LNCaP clone FGC (cell line): ENCODE data around the gene MXRA8.
"Not testable (repeated sequence)": the region's sequence is repeated elsewhere in the genome, so short reads cannot be mapped to it uniquely, and the experiment has no call there.

Experiments used
- DNase-seq: peaks from one replicate; pipeline ENCODE4 v3.0.0-alpha.2; 2011; ENCODE audit warnings: low read depth
- H3K4me3 ChIP-seq: 2 replicates; pipeline ENCODE4 v1.5.1; 2011; ENCODE audit warnings: mild to moderate bottlenecking, low read depth, low read length, control low read depth
- TF ChIP-seq, protein P1 (sequence below): IDR thresholded peaks from 2 replicates; pipeline ENCODE4 v1.5.1; 2012; ENCODE audit warnings: mild to moderate bottlenecking; ENCODE audit not compliant: control insufficient read depth, insufficient read depth; ENCODE audit errors: extremely low read depth

Gene MXRA8, protein sequence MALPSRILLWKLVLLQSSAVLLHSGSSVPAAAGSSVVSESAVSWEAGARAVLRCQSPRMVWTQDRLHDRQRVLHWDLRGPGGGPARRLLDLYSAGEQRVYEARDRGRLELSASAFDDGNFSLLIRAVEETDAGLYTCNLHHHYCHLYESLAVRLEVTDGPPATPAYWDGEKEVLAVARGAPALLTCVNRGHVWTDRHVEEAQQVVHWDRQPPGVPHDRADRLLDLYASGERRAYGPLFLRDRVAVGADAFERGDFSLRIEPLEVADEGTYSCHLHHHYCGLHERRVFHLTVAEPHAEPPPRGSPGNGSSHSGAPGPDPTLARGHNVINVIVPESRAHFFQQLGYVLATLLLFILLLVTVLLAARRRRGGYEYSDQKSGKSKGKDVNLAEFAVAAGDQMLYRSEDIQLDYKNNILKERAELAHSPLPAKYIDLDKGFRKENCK

DNA sequence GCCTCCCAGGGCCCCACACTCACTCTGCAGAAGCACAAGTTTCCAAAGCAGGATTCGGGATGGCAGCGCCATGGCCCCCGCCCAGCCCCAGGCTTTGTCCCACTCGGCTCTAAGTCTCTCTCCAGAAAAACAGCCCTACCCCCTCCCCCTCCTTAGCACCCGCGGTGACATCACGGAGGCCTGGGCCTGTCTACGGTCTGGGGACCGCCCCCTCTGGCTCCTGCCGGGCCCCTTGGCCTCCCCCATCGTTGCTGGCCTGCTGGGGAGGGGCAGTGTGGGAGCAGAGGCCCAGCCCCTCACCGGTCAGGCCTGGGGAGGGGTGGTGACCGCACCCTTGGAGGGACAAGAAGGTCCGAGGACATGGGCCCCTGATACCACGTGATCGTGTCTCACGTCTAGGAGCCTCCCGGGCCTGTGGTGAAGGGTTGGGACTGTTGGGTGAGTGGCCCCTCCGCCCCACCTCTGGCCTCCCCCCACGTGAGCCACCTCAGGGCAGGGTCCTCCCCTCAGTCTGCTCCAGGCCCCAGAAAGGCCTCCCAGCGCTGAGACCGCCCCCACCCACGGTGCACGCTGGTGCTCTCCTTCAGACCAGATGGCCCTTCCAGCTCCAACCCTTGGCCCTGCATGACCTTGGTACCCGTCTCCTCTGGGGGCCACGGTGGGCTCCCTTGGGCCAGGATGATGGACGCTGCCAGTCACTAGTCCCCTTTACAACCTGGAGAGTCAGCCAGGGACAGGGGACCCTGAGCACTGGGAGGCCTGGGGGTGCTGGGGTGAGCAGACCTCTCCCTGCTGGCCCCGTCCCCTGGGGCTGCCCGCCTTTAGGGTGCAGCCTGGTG is at the start of gene MXRA8:
Gene MXRA8 (minus strand): TSS at position 123 of the 839 bp plus-strand sequence. CDS start 51 bp downstream, at position 72.
- no peak for DNase-seq
- H3K4me3 ChIP-seq: no peak within 1 kb of the TSS
- TF ChIP-seq, protein P1, sequence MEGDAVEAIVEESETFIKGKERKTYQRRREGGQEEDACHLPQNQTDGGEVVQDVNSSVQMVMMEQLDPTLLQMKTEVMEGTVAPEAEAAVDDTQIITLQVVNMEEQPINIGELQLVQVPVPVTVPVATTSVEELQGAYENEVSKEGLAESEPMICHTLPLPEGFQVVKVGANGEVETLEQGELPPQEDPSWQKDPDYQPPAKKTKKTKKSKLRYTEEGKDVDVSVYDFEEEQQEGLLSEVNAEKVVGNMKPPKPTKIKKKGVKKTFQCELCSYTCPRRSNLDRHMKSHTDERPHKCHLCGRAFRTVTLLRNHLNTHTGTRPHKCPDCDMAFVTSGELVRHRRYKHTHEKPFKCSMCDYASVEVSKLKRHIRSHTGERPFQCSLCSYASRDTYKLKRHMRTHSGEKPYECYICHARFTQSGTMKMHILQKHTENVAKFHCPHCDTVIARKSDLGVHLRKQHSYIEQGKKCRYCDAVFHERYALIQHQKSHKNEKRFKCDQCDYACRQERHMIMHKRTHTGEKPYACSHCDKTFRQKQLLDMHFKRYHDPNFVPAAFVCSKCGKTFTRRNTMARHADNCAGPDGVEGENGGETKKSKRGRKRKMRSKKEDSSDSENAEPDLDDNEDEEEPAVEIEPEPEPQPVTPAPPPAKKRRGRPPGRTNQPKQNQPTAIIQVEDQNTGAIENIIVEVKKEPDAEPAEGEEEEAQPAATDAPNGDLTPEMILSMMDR: no peak

DNA sequence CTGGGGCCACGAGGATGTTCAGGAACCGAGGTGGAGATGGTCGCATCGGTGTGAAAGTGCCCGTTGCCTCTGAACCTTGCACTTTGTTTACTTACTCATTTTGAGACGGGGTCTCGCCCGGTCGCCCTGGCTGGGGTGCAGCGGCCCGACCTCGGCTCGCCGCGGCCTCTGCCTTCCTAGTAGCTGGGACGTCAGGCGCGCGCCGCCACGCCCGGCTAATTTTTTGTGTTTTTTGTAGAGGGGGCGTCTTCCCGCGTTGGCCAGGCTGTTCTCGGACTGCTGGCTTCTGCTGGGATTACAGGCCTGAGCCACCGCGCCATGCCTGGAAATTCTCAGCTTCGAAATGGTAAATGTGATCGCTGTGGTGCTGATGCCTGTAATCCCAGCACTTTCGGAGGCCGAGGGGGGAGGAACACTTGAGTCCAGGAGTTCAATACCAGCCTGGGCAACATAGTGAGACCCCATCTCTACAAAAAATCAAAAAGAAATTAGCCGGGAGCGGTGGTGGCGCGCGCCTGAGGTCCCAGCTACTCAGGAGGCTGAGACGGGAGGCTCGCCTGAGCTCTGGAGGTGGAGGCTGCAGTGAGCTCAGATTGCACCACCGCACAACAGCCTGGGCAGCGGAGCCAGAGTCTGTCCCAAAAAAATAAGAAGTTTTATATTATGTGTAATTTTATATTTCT is 49.4 kb upstream of the MXRA8 start:
- TF ChIP-seq, protein P1: no peak
- H3K4me3 ChIP-seq: peak overlapping the region; percentile 98
- no peak for DNase-seq

DNA sequence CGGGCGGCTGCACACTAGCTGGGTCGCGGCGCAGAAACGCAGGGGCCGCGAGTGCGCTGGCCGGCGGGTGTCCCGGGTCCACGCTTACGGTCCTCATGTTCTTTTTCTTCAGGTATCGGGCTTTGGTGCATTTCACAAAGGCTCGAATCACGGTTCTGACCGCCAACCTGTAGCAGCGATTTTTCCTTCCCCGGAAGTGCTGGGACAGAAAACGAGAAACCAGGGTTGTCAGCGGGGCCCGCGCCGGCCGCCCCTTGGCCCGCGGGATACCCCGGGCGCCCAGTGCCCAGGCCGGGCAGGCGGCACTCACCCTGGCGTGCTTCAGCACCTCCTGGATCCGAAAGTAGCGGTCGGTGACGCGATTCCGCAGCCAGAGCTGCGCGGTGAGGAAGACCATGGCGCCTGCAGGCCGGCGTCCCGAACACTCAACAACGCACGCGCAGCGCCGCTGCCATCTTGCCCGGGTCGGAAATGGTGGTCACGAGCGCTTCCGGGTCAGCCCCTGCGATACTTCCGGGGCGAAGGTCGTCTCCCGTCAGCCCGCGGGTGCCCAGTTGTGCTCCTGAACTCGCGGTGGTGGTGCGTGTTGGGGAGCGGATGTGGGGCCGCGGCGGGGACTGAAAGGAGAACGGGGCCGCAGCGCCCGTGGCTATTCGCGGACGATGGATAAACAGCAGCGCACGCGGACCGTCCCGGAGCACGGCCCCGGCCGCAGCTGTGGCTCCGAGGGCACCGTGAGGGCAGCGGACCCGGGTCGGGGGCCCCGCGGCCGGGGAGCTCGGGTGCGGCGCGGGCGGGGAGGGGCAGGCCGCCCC is 48.7 kb upstream of the MXRA8 start, which contains the start of gene MRPL20:
Gene MRPL20 (minus strand): TSS at position 473 of the 815 bp plus-strand sequence. CDS start 76 bp downstream, at position 397.
- peak; percentile 64 for DNase-seq
- TF ChIP-seq, protein P1: no peak
- peak within 1 kb of the TSS; percentile 98 for H3K4me3 ChIP-seq

DNA sequence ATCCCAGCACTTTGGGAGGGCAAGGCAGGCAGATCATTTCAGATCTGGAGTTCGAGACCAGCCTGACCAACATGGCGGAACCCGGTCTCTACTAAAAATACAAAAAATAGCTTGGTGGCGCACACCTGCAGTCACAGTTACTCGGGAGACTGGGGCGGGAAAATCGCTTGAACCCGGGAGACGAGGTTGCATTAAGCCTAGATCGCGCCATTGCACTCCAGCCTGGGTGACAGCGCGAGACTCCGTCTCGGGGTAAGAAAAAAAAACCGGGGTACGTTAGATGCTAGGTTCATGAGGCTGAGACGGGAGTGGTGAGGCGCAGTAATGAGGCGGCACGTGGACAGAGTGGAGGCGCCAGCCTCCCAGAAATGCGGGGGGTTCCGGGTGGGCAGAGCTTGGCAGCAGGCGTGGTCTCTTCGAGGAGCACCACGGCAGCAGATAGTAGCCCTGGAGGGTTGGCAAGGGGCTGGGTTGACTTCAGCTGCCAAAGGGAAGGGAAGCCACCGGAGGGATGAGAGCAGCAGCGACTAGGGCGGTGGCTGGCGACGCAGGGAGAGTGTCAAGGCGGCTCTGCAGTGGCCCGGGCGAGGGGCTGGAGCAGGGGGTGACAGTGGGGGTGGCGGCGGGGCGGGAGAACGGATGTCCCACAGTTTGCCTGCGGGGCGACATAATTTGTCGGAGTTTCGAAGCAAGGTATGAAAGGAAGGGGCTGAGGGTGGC is 47.9 kb upstream of the MXRA8 start:
- DNase-seq: no peak
- TF ChIP-seq, protein P1: no peak
- H3K4me3 ChIP-seq: peak overlapping the region; percentile 98

DNA sequence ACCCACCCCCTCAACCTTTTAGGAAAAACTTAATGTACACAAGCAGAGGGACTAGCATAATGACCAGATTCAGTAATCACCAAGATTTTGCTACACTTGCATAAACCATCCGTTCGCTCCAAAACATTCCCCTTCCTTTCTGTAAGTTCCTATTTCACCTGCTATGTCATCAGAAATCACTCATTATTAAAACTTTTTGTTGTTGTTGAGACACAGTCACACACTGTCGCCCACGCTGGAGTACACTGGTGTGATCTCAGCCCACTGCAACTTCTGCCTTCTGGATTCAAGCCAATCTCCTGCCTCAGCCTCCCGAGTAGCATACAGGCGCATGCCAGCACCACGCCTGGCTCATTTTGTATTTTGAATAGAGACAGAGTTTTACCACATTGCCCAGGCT is 45.3 kb upstream of the MXRA8 start:
- no peak for DNase-seq
- TF ChIP-seq, protein P1: no peak
- no peak overlapping the region for H3K4me3 ChIP-seq

DNA sequence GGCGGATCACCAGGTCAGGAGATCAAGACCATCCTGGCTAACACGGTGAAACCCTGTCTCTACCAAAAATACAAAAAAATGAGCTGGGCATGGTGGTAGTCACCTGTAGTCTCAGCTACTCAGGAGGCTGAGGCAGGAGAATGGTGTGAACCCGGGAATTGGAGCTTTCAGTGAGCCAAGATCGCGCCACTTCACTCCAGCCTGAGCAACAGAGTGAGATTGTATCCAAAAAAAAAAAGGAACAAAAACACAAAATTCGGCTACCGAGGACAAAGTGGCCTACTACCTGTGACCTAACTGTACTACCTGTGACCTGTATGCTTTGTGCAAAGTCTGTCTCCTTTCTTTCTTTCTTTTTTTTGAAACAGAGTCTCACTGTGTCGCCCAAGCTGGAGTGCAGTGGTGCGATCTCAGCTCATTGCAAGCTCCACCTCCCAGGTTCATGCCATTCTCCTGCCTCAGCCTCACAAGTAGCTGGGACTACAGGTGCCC is 44.6 kb upstream of the MXRA8 start:
- not testable (repeated sequence) for DNase-seq, H3K4me3 ChIP-seq
